ENCODE measurements around the gene TRIM23.
"Not testable (repeated sequence)": the region's sequence is repeated elsewhere in the genome, so short reads cannot be mapped to it uniquely, and the experiment has no call there.

Gene TRIM23

DNA sequence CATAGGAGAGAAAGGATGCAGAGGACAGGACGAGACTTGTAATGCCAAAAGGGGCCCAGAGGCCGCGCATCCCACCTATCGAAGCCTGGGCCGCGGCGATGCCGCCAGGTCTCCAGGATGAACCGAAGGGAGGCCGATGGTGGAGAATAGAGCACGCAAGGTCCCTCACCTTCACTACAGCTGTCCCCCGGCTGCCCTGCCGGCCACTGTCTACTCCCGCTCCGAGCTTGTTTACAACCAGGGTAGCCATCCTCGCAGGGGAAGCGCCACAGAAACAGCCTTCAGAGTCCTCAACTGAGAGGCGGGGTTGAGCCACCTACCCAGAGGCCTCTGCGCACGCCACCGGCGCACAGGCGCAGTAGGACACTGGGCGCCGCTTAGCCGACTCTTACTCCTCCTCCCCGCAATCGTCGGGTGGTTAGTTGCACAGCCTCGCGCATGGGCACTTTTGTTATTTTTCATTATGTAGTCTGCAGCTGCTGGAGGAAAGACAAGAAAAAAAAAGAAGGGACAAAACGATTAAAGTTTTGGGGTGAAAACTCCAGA, at the start of gene TRIM23:
TRIM23 (minus strand) TSS at position 309 of the 546 bp plus-strand sequence; CDS start at position 250, 59 bp downstream.
- peak; percentile 87 for DNase-seq

DNA sequence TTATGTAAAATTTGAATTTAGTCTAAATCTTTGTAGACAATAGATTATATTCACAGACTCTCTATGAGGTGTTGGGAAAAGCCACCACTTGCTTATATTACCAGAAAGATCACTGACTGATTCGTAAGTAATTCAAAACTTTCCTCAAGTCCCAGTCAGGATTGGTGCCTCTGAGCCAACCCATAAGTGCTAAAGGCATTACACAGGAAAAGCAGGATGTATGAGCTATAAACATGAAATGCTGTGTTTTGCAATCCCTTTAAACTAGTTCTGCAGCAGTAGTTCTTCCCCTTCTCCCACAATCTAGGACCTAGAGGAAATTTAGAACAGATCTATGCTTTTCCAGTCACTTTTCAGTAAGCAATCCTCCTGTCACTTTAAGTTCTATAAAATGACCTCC, 48.7 kb upstream of the TRIM23 start:
- DNase-seq, result no peak

DNA sequence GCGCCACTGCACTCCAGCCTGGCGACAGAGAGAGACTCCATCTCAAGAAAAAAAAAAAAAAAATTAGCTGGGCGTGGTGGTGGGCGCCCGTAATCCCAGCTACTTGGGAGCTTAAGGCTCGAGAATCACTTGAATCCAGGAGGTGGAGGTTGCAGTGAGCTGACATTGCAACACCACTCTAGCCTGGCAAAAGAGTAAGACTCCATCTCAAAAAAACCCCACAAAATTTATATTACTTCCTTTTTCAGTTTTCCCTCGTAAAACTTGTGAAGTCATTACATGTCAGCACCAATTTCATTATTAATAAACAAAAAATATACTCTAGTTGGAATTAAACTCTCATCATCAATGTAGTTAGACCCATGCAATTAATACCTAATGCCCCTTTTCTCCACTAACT, 44.6 kb upstream of the TRIM23 start:
- no peak for DNase-seq

DNA sequence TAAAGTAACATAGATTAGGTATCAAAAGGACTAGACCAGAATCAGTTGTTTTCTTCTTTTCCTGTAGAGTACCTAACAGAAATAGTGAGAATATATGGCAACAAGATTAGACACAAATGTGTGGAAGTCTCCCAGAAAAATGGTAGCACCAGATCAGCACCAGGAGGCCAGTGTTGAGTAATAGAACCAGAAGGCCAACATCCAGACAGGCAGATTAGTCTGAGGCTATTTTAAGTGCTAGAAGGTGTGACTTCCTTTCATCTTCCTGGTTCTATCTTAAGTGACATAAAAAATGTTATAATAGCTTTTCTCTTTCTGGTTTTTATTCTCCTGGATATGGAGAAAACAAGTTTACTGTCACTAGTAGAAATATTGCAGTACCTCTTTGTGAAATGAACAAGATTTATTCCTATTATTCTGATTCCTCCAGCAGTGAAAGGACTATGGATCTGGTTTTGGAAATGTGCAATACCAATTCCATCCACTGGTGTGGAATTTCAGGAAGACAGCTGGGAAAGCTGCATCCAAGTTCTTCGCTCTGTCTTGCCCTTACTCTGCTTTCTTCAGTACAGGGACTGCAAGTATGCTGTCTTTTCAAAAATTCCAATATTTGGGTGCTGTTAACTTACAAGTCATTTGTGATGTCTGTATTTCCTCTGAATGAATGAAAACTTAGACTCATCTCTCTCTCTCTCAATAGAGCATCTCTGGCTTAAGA, 39.8 kb upstream of the TRIM23 start:
- no peak for DNase-seq

DNA sequence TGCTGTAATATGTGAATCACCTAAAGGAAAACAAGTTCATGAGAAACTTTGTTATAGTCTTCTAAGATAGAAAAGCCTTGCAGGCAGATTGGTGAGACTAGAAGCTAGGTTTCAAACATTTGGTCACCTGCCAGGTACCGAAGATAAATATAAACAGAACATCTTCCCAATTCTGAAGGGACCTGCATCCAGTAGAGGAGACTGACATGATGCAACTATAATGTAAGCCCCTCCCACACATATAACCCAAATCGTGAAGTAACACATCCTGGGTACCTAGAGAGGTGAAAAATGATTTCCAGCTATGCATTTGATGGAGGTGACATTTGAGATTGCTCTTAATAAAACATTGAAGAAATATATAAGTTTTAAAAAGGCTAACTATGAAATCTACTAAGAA, 30.6 kb upstream of the TRIM23 start:
- DNase-seq, result no peak

DNA sequence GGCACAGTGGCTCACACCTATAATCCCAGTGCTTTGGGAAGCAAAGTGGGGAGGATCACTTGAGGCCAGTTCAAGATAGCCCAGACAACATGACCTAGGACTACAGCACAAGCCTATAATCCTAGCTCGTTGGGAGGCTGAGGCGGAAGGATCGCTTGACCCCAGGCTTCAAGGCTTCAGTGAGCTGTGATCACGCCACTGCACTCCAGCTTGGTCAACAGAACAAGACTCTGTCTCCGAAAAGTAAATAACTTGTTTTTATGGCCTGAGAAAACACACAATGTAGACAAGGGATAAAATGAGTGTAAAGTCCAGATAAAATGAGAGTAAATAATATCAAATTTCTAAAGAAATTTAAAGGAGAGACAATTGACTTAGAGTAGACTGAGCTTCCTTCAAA, 27.0 kb upstream of the TRIM23 start:
- DNase-seq, result no peak

DNA sequence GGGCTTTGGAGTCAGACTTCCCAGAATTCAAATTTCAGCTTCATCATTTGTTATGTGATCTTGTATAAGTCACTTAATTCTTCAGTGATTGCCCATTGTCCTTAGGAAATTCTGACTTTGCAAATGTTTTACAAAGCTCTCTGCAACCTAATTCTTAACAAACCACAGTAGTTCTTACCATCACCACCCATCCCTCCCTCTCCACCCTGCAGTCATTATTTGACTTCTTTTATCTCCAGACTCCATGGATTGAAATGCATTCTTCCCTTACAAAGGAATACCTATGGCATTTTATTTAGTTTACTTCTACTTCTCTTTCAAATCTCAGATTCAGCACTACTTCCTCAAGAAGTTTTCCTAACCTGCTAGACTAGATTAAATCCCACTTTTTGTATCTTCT, 23.8 kb upstream of the TRIM23 start:
- DNase-seq, result no peak

DNA sequence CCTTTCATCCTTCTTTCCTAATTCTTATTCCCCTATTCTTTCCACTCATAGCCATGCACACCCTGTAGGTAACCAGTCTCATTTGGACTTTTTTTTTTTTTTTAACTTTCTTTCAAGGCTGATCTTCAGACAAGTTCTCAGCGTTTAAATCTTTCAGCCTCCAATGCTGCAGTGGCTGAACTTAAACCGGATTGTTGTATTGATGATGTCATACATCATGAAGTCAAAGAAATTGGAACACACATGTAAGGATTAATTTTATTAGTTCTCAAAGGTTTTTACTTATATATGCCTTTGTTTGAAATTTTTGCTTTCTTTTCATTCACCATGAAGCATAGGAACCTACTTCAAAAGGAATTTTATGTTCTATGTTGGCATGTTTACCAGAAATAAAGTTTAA, 22.8 kb upstream of the TRIM23 start:
- DNase-seq, result no peak

DNA sequence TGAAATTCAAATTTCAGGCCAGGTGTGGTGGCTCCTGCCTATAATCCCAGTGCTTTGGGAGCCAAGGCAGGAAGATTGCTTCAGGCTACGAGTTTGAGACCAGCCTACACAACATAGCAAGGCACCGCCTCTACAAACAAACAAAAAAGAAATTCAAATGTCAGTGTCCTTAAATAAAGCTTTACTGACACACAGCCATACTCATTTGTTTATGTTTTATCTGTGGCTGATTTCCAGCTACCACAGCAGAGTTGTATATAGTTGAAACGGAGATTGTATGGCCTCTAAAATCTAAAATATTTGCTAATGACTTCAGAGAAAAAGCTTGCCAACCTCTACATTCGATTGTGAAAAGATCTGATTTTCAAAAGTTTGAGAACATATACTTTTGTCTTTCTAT, 16.1 kb upstream of the TRIM23 start:
- DNase-seq, result no peak

DNA sequence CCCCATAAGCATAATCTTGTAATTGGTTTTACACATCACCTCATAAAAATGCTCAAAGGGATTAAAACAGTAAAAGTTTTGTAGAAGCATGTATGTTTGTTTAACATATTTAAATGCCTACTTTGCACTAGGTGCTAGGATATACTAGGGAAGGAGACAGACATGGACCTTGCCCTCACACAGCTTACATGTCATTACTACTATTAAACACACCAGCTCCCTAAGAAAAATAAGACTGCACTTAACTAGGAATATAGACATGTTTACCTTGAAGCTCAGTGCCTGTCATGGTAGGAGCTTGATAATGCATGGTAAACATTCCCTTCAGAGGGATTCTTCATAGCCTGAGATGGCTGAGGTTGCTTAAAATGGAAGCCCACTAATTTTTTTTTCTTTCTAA, 6.8 kb upstream of the TRIM23 start:
- no peak for DNase-seq

DNA sequence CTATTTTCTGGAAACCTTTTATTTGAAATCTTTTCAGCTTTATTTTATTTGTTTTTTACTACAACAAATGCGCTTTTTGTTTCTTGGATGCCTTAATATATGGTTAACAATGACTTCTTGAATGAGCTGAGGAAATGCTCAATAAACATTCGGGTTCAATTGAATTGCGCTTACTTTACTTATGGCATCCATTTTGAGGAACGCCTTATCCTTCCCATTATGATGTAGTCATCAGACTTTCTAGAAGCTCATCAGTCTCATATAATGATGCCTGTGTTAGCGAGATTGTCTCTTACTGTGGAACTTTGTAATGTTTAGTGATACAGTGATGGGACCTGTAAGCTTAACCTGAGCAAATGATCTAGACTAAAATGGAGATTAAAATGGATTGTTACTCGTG, 1.6 kb upstream of the TRIM23 start:
- no peak for DNase-seq

DNA sequence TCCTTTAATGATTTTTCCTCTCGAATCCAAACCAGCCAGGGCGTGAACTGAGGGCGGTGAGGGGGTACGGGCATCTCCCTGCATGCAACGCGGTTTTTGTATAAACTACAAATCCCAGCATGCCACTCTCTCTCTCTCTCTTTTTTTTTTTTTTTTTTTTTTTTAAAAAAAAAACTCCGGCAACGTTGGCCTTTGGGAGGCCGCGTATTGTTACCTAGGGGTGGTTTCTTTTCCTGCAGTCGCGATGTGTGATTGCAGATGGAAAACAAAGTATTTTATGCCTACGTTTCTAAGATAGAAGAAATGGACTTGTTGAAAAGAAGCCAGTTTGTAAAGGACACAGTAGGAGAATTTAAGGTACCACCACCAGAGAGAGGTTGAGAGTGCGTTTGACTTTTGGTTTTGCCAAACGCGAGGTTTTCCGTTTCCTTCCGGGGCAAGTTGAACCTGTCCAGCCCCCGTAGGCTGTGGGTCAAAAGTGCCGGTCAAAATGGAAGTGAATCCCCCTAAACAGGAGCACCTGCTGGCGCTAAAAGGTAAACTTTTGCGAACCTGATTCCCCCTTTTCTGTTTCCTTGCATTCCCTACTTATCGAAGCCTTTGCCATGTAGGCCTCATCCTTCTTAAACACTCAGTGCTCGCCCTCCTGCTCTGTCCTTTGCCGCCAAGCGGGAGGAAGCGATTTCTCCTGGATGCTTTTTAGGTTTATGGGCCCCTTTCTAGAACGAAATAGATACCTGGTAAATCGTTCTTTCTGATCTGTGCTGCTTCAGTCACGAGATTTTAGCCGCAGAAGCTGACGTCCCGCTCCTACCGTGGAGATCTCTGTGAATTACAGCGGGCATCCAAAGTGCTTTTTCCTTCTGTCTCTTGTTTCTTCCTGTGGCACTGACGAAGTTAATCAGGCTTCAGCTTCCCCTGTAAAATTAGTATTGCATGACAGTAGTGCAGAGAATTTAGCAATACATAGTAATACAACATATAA, 730 bp upstream of the TRIM23 start, which contains the start of the genes SHLD3 and TRAPPC13:
SHLD3 (plus strand) TSS at position 457 of the 985 bp plus-strand sequence. CDS start 4,561 bp downstream, outside the sequence.
TRAPPC13 (plus strand) TSS at position 457 of the 985 bp plus-strand sequence; CDS start at position 491, 34 bp downstream.
- DNase-seq, result peak; percentile 72

DNA sequence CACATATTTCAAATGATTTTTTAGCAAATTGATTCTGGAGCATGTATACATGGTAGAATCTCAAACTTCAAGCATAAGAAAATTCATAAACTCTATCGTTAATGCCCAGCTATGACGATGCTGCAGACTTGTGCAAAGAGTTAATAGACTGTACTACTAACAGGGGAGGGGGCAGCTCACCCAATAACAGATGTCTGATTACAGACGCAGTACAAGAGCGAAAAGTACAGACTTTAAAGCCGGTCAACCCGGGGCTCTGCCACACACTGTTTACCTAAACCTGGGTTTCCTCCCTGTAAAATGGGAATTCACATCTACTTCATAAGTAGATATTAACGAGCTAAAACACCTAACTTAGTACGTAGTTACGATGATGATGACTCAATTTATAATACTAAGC, 651 bp downstream of the TRIM23 start:
- DNase-seq, result no peak

DNA sequence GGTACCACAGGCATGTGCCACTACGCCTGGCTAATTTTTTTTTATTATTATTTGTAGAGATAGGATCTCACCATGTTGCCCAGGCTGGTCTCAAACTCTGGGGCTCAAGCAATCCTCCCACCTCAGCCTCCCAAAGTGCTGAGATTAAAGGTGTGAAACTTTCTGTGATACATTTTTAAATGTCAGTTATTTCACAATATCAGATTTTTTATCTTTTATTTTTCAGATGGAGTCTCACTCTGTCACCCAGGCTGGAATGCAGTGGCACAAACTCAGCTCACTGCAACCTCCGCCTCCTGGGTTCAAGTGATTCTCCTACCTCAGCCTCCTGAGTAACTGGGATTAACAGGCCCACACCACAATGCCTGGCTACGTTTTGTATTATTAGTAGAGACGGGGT, 2.2 kb downstream of the TRIM23 start:
- DNase-seq, result not testable (repeated sequence)

DNA sequence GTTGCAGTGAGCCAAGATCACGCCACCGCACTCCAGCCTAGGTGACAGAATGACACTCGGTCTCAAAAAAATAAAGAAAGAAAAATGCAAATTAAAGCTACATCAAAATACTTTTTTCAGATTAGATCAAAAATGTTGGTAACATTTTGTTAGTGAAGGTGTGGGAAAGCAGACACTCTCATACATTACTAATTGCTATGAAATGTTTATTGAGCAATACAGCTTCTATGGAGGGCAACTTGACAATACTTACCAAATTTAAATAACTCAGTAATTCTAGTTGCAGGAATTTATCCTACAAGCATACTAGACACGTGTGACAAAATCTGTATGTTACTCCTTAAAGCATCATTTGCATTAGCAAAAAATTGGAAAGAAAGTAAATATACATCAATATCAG, 4.1 kb downstream of the TRIM23 start:
- no peak for DNase-seq

DNA sequence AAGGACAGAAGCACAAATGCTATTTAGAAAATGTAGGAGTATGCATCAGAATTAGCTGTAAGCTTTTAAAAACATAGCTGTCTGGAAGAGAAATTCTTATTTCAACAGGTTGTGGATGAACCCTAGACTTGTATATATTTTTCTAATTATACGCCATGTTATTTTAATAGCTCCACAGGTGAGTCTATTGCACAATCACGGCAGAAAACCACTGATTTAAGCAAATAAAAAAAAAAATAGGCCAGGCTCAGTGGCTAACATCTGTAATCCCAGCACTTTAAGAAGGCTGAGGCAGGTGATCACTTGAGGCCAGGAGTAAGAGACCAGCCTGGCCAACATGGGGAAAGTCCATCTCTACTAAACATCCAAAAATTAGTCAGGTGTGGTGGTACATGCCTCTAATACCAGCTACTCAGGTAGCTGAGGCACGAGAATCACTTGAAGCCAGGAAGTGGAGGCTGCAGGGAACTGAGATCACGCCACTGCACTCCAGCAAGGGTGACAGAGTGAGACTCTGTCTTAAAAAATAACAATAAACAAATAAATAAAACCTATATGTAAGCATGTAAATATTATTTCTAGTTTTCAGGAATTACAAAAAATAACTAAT, 11.7 kb downstream of the TRIM23 start:
- DNase-seq, result no peak

DNA sequence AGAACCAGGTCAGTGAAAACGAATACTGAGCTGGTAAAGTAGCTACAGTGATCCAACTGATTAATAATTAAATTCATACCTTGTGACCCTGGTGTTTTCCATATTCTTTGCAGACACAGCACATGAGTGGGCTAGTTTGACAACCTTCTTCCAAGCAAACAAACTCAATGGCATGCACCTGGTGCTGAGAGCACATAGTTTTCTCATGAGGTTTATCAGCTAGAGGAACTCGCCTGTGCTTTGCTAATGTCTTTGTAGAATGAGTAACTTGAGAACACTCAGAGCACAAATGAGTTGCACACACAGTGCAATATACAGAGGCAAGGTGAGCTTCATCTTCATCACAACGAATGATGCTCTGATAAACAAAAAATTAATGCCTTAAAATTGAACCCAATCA, 12.6 kb downstream of the TRIM23 start:
- DNase-seq, result no peak

DNA sequence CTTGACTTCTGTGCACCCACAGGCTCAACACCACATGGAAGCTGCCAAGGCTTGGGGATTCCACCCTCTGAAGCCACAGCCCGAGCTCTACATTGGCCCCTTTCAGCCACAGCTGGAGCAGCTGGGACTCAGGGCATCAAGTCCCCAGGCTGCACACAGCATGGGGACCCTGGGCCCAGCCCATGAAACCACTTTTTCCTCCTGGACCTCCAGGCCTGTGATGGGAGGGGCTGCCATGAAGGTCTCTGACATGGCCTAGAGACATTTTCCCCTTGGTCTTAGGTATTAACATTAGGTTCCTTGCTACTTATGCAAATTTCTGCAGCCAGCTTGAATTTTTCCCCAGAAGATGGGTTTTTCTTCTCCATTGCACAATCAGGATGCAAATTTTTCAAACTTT, 22.4 kb downstream of the TRIM23 start:
- DNase-seq, result not testable (repeated sequence)

DNA sequence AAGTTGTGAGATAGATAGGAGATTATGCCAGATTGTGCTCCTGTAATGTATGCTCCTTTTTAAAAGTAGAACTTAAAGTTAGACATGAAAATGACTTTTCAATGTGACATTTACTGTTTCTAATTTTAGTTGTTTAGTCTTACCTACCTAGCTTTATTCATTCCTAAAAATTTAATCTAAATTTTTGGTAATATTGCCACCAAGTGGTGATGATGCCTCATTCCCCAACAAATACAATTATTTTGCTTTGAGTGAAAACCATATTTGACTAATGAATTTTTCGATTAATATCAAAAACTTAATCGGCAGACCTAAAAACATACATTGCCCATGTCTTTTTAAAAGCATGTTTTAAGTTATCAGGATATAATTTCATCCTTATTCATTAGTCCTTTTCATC, 35.4 kb downstream of the TRIM23 start:
- no peak for DNase-seq

DNA sequence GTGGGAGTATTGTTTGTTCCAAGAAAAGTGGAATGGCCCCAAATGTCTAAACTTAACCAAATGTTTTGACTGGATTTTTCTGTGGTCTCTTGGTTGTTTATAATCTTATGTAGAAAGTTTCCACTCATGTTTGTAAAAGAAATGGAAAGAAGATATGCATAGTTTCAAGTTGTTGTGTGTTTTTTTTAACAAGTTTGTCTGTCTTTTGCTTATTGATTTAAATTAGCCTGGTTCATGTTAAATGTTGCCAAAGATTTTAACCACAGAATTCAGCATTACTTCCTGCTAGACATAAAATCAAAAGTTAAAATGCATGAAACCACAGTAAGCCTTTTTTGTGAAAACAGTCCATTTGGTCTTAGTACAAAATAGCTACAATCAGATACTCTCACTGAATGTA, 47.0 kb downstream of the TRIM23 start:
- DNase-seq, result no peak

DNA sequence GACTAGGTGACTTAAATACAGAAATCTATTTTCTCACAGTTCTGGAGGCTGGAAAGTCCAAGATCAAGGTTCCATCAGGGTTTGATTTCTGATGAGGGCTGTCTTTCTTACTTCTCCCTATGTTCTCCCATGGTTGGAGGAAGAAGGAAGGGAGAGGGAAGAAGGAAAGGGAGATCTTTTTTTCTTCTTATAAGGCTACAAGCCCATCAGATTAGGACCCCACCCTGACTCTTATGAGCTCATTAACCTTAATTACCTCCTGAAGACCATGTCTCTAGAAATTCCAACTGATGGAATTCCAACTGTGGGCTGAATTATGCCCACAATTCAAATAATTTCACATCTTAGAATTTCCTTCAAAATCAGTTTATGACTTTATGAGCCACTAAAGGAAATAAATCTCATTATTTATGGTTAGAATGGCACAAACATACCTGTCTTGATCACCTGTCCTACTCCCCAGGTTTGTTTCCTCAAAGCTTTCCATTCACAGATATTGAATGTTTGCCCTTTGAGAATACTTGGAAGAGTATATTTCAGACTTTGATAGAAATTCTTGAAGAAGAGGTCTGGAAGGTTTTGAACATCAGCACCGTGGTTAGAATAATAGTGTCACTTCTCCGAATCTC, 53.4 kb downstream of the TRIM23 start:
- no peak for DNase-seq

DNA sequence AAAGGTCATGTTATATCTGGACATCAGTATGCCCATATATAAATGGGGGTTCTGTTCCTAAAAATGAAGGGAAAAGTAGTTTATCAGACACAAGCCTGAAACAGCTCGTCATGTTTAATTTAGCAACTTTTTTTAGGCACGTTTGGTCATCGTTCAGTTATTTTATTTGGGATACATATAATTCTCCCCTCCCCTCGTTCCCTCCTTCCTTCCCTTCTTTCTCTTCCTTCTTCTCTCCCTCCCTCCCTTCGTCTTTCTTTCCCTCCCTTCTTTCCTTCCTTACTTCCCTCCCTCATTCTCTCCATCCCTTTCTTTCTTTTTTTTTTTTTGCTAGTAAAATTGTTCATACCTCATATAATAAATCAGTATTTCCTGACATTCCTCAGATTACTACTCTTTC, 57.6 kb downstream of the TRIM23 start:
- no peak for DNase-seq

DNA sequence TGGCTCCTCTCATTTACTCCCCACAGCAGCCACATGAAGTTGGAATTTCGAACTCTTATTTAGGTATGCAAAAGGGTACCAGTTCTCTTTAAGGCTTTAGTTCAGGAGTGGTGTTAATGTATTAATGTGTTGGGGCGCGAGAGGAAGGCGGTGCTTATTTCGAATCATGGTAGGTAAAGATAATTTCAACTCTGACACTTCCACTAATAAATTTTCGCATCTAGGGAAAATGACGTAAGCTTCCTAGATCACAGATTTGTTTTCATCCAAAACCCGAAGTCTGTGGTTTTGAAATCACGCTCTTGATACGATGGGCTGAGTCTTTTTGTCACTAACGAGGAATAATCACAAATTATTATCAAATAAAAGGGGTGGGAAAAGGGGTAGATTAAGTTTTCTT, 60.4 kb downstream of the TRIM23 start:
- no peak for DNase-seq
